GM23338 (cell line): ENCODE measurements around the gene C9orf85. TPM values are rescaled to one million over a fixed set of nuclear protein-coding genes. Genes with fewer than 3 reads are reported as not detected.
A peak's percentile ranks its signal among the peaks of the same experiment; 100 is the strongest.

ENCODE experiments used
- ATAC-seq: fragments of 200-7000 bp; cut with Tn5 transposase; 3 replicates; pipeline ENCODE4 v1.9.1; 2020
- DNase-seq: peaks from one replicate; pipeline ENCODE4 v3.0.0-alpha.2; 2015; ENCODE audit warnings: low spot score
- H2AFZ ChIP-seq: fragments of 200-600 bp; sonication (generic); 2 replicates; pipeline ENCODE4 v1.8.0; 2016; ENCODE audit warnings: antibody characterized with exemption, mild to moderate bottlenecking, moderate library complexity
- H3F3A ChIP-seq: fragments of 200-600 bp; sonication (generic); replicated peaks from 2 replicates; pipeline ENCODE4 v1.8.0; 2017; ENCODE audit warnings: antibody characterized with exemption, mixed run types, low read depth
- H3K27ac ChIP-seq: fragments of 200-600 bp; sonication (generic); 2 replicates; pipeline ENCODE4 v1.6.1; 2016; ENCODE audit warnings: low read depth
- H3K27me3 ChIP-seq: fragments of 200-600 bp; sonication (generic); 2 replicates; pipeline ENCODE4 v1.8.0; 2016; ENCODE audit warnings: mild to moderate bottlenecking, mixed run types, moderate library complexity; ENCODE audit not compliant: insufficient read depth
- H3K36me3 ChIP-seq: fragments of 200-600 bp; sonication (generic); 2 replicates; pipeline ENCODE4 v1.8.0; 2016; ENCODE audit warnings: mild to moderate bottlenecking; ENCODE audit not compliant: insufficient read depth
- H3K4me1 ChIP-seq: fragments of 200-600 bp; sonication (generic); 2 replicates; pipeline ENCODE4 v1.8.0; 2016; ENCODE audit warnings: mild to moderate bottlenecking, moderate library complexity; ENCODE audit not compliant: insufficient read depth
- H3K4me2 ChIP-seq: fragments of 200-600 bp; sonication (generic); 2 replicates; pipeline ENCODE4 v1.7.1; 2017; ENCODE audit warnings: mixed run types
- H3K4me3 ChIP-seq: fragments of 200-600 bp; sonication (generic); 2 replicates; pipeline ENCODE4 v1.6.1; 2016; ENCODE audit warnings: mixed run types
- H3K79me2 ChIP-seq: fragments of 200-600 bp; sonication (generic); replicated peaks from 2 replicates; pipeline ENCODE4 v1.8.0; 2017; ENCODE audit warnings: mild to moderate bottlenecking; ENCODE audit not compliant: insufficient read depth
- H3K9me2 ChIP-seq: fragments of 200-600 bp; sonication (generic); 2 replicates; pipeline ENCODE4 v1.8.0; 2017; ENCODE audit not compliant: insufficient read depth
- H4K20me1 ChIP-seq: fragments of 200-600 bp; sonication (generic); replicated peaks from 2 replicates; pipeline ENCODE4 v1.8.0; 2017; ENCODE audit warnings: mild to moderate bottlenecking; ENCODE audit not compliant: insufficient read depth
- H3K27ac Mint-ChIP-seq: 2 replicates; pipeline ENCODE4 v1.8.0; 2020; ENCODE audit warnings: inconsistent platforms, mild to moderate bottlenecking, moderate library complexity, mixed read lengths
- H3K27me3 Mint-ChIP-seq: 3 replicates; pipeline ENCODE4 v1.8.0; 2022; ENCODE audit warnings: low read depth, mild to moderate bottlenecking, moderate library complexity, mixed read lengths, inconsistent platforms; ENCODE audit not compliant: insufficient read depth, poor library complexity
- H3K36me3 Mint-ChIP-seq: 3 replicates; pipeline ENCODE4 v1.8.0; 2021; ENCODE audit warnings: low read depth, mild to moderate bottlenecking, inconsistent platforms, moderate library complexity, mixed read lengths
- H3K4me1 Mint-ChIP-seq: 3 replicates; pipeline ENCODE4 v1.8.0; 2020; ENCODE audit warnings: mild to moderate bottlenecking, inconsistent platforms, mixed read lengths
- H3K4me3 Mint-ChIP-seq: 3 replicates; pipeline ENCODE4 v1.8.0; 2021; ENCODE audit warnings: moderate library complexity, mild to moderate bottlenecking, inconsistent platforms, mixed read lengths
- H3K9me3 Mint-ChIP-seq: 3 replicates; pipeline ENCODE4 v1.8.0; 2020; ENCODE audit warnings: moderate library complexity, mild to moderate bottlenecking, inconsistent platforms, mixed read lengths
- NANOG ChIP-seq: IDR thresholded peaks from 2 replicates; pipeline ENCODE4 v1.6.1; 2016; ENCODE audit warnings: antibody characterized with exemption, borderline replicate concordance
- STAT1 ChIP-seq: IDR thresholded peaks from one replicate; pipeline ENCODE4 v1.6.1; 2016; ENCODE audit warnings: antibody characterized with exemption; ENCODE audit not compliant: unreplicated experiment
- ZNF331 ChIP-seq: fragments of 250-450 bp; sonication (Bioruptor Pico); IDR thresholded peaks from 2 replicates; pipeline ENCODE4 v1.5.0; 2020; ENCODE audit warnings: low read depth, mild to moderate bottlenecking, moderate library complexity
- ZNF462 ChIP-seq: fragments of 250-450 bp; sonication (Bioruptor Pico); IDR thresholded peaks from 2 replicates; pipeline ENCODE4 v1.5.0; 2020; ENCODE audit warnings: mild to moderate bottlenecking, moderate library complexity
- polyA plus RNA-seq: library from polyadenylated mRNA; unstranded; fragments of >200 nt; fragmentation: Nextera tagmentation; extraction: Ambion mirVana; gene quantifications from 2 replicates; pipeline ENCODE4 v1.2.1, GENCODE V29; 2016
- total RNA-seq: library from RNA; depleted of rRNA; stranded (reverse); fragments of >200 nt; shearing (Covaris generic); gene quantifications from 2 replicates; pipeline ENCODE4 v1.2.3, GENCODE V29; 2014
- TF ChIP-seq, protein P1 (sequence below), 2 experiments: fragments of 200-600 bp in 1 of 2; sonication (generic) in 1 of 2; conservative IDR thresholded peaks; 2 replicates each; pipeline versions ENCODE4 v1.5.1 to v1.6.1; 2016 to 2017; ENCODE audit warnings: antibody characterized with exemption in 2 of 2, low read depth in 2 of 2, mild to moderate bottlenecking in 2 of 2, moderate library complexity in 1 of 2

C9orf85 gene
- total and polyA plus RNA-seq, 2 experiments from 2014 or later, result 10.3 to 20.8 TPM

DNA sequence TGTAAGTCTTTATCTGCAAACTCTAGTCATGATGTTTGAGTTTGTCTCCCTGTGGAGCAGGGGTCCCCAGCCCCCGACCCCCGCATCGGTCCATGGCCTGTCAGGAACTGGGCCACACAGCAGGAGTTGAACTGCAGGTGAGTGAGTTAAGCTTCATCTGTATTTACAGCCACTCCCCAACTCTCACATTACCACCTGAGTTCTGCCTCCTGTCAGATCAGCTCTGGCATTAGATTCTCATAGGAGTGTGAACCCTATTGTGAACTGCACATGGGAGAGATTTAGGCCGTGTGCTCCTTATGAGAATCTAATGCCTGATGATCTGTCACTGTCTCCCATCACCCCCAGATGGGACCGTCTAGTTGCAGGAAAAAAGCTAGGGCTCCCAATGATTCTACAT lies 7.0 kb downstream of the C9orf85 start (continued):
- no peak for TF ChIP-seq ZNF462 (CRISPR knock-in tag)
- no peak for TF ChIP-seq STAT1
- TF ChIP-seq, protein P1, sequence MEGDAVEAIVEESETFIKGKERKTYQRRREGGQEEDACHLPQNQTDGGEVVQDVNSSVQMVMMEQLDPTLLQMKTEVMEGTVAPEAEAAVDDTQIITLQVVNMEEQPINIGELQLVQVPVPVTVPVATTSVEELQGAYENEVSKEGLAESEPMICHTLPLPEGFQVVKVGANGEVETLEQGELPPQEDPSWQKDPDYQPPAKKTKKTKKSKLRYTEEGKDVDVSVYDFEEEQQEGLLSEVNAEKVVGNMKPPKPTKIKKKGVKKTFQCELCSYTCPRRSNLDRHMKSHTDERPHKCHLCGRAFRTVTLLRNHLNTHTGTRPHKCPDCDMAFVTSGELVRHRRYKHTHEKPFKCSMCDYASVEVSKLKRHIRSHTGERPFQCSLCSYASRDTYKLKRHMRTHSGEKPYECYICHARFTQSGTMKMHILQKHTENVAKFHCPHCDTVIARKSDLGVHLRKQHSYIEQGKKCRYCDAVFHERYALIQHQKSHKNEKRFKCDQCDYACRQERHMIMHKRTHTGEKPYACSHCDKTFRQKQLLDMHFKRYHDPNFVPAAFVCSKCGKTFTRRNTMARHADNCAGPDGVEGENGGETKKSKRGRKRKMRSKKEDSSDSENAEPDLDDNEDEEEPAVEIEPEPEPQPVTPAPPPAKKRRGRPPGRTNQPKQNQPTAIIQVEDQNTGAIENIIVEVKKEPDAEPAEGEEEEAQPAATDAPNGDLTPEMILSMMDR (conservative IDR thresholded peaks at IDR 0.05; ENCODE audit: low read depth in 2 of 2), result no peak

GRCh38 chr9:71920456-71921189 lies 9.2 kb downstream of the C9orf85 start:
- peaks cover 46% of the 10 kb centered on the region for H3K4me1 Mint-ChIP-seq
- Histone ChIP-seq H2AFZ (no peak overlapping the region), H3K4me3 (peak overlapping the region; percentile 14; the same call in 1 of the 2 replicates), H3K4me1 (peaks cover 31% of the 10 kb centered on the region), H3K27ac (peak overlapping the region; percentile 95), H4K20me1 (no peaks in the 10 kb centered on the region), H3K9me2 (0 out of 2 replicates have a peak, but pooled peaks cover 3% of the 10 kb centered on the region), H3K4me2 (peak overlapping the region; percentile 31), H3K36me3 (peaks cover 4% of the 10 kb centered on the region; the same call in 1 of the 2 replicates), H3K27me3 (no peaks in the 10 kb centered on the region), H3K79me2 (peaks cover 82% of the 10 kb centered on the region), H3F3A (no peaks in the 10 kb centered on the region)
- DNase-seq, result peak; percentile 75
- peaks cover 62% of the 10 kb centered on the region for H3K36me3 Mint-ChIP-seq
- peaks cover 5% of the 10 kb centered on the region for H3K27me3 Mint-ChIP-seq
- peak overlapping the region; percentile 97 for H3K27ac Mint-ChIP-seq
- peaks cover 34% of the 10 kb centered on the region for H3K9me3 Mint-ChIP-seq
- peak overlapping the region; percentile 10; the same call in 2 of the 3 replicates for H3K4me3 Mint-ChIP-seq
- peak; percentile 73 for ATAC-seq
- TF ChIP-seq NANOG (0 out of 2 replicates have a peak, but pooled peaks have one; percentile 5), ZNF331 (CRISPR knock-in tag) (no peak), ZNF462 (CRISPR knock-in tag) (no peak)
